Spleen (tissue), 11 donors: ENCODE data around the gene LDB2. TPM values are rescaled to one million over a fixed set of nuclear protein-coding genes. Genes with fewer than 3 reads are reported as not detected.

Experiments
- DNase-seq: peaks from one replicate; pipeline ENCODE4 v3.0.0-alpha.2; 2020
- H3K27ac ChIP-seq, 8 donors: fragments of 200-600 bp; sonication (generic) in 7 of 8; 1 replicate in 4 of 8; 2 replicates in 4 of 8; pipeline versions ENCODE4 v1.5.0 to v1.8.0; 2016 to 2021; ENCODE audit warnings: inconsistent platforms in 4 of 8, mild to moderate bottlenecking in 4 of 8, moderate library complexity in 1 of 8
- H3K27me3 ChIP-seq, 7 donors: fragments of 200-600 bp; sonication (generic) in 6 of 7; replicated peaks in 1 of 7; 1 replicate in 4 of 7; 2 replicates in 3 of 7; pipeline versions ENCODE4 v1.5.0 to v1.8.0; 2016 to 2021; ENCODE audit warnings: inconsistent platforms in 3 of 7, mild to moderate bottlenecking in 1 of 7
- H3K36me3 ChIP-seq, 6 donors: fragments of 200-600 bp; sonication (generic) in 5 of 6; 1 replicate in 4 of 6; 2 replicates in 2 of 6; pipeline versions ENCODE4 v1.5.0 to v1.8.0; 2016 to 2021; ENCODE audit warnings: inconsistent platforms in 2 of 6
- H3K4me1 ChIP-seq, 6 donors: fragments of 200-600 bp; sonication (generic) in 5 of 6; 1 replicate in 3 of 6; 2 replicates in 3 of 6; pipeline versions ENCODE4 v1.5.0 to v1.8.0; 2016 to 2021; ENCODE audit warnings: inconsistent platforms in 3 of 6
- H3K4me3 ChIP-seq, 8 donors: fragments of 200-600 bp; sonication (generic) in 7 of 8; 1 replicate in 4 of 8; 2 replicates in 4 of 8; pipeline versions ENCODE4 v1.5.0 to v1.8.0; 2016 to 2021; ENCODE audit warnings: inconsistent platforms in 4 of 8, mild to moderate bottlenecking in 4 of 8, moderate library complexity in 2 of 8
- H3K9me3 ChIP-seq, 8 donors: fragments of 200-600 bp; sonication (generic) in 7 of 8; 1 replicate in 4 of 8; 2 replicates in 4 of 8; pipeline versions ENCODE4 v1.5.0 to v1.8.0; 2016 to 2021; ENCODE audit warnings: inconsistent platforms in 4 of 8
- CTCF ChIP-seq, 11 experiments: fragments of 200-600 bp in 7 of 11; fragments of 450-650 bp in 4 of 11; sonication (generic) in 4 of 11; IDR thresholded peaks in 8 of 11; conservative IDR thresholded peaks in 3 of 11; 1 replicate in 7 of 11; 2 replicates in 4 of 11; pipeline versions ENCODE4 v1.4.0 to v1.8.0; 2016 to 2021; ENCODE audit warnings: antibody characterized with exemption in 11 of 11, inconsistent platforms in 4 of 11, mild to moderate bottlenecking in 1 of 11
- POLR2A ChIP-seq, 3 donors: fragments of 450-650 bp; IDR thresholded peaks; one replicate each; pipeline ENCODE4 v1.5.1; 2017; ENCODE audit warnings: antibody characterized with exemption in 3 of 3, mild to moderate bottlenecking in 1 of 3
- POLR2AphosphoS5 ChIP-seq, 3 donors: sonication (generic); formaldehyde crosslinking; IDR thresholded peaks; one replicate each; pipeline ENCODE4 v1.5.1; 2017; ENCODE audit warnings: antibody characterized with exemption in 3 of 3
- WGBS, 5 donors: extraction: QIAGEN DNeasy Blood & Tissue Kit in 3 of 5; methylation state at CpG; one replicate each; pipeline versions ENCODE4 v1.1.5 to v1.1.7; 2013 to 2018; 5-methylcytosine and 5-hydroxymethylcytosine counted together
- intact Hi-C: fragments of 100-400 bp; cut with DNase I; formaldehyde crosslinking; loops from one replicate; pipeline ENCODE4 v1.15.0; 2023; ENCODE audit warnings: low total_unique reads
- polyA plus RNA-seq, 3 donors: library from polyadenylated mRNA; stranded (reverse); fragments of 200-250 nt; gene quantifications; one replicate each; pipeline ENCODE4 v1.2.1, GENCODE V29; 2013
- total RNA-seq, 7 donors: library from RNA; depleted of rRNA in 3 of 7; stranded (reverse); fragments of >200 nt in 3 of 7; fragmentation: NEBNext Ultra II Directional in 4 of 7; extraction: Animal tissue kit (Norgen Biotek cat#: 25700) in 4 of 7; gene quantifications; one replicate each; pipeline versions ENCODE4 v1.1.0 to v1.2.1, GENCODE V29; 2016 to 2021
- donor health status: healthy with polysubstance abuse.
- donor health status: DM: no; HTN: no; CAD: no; lungs with moderate emphysema.
- donor health status: DM: no; HTN: no; CAD: no.
- donor health status: Bipolar disorder and iron deficiency.
- donor health status: healthy.
- donor health status: DM: no; HTN: no; CAD: no.
- donor health status: DM: yes; HTN: yes; CAD: no.

LDB2 gene
- total and polyA plus RNA-seq, 10 donors: 24.1 to 257 (median 142) TPM

- intact Hi-C loops: no loop called here
- TF ChIP-seq POLR2AphosphoS5 (IDR thresholded peaks at IDR 0.05) (no peak), POLR2A (IDR thresholded peaks at IDR 0.05) (no peak), CTCF (IDR thresholded peaks at IDR 0.05 in 8 of 11, conservative IDR thresholded peaks at IDR 0.05 in 3 of 11) (no peak)
- H3K4me1 ChIP-seq: peaks cover 0 to 25% (median 5%) of the 10 kb centered on the region in 6 donors
- no peak overlapping the region for H3K27ac ChIP-seq
- H3K36me3 ChIP-seq: no peaks in the 10 kb centered on the region
- no peaks in the 10 kb centered on the region for H3K9me3 ChIP-seq
- WGBS, 5 donors: 79 to 87% (median 82%) methylated on average over 4 of the region's 4 CpGs
- H3K4me3 ChIP-seq: no peak overlapping the region
- DNase-seq: no peak
- H3K27me3 ChIP-seq: no peaks in the 10 kb centered on the region
These were observed 74.1 kb downstream of the LDB2 start for GRCh38 chr4:16824278-16824806.

- Histone ChIP-seq H3K27ac (peak overlapping the region in 6 of 8 donors; percentile 46 to 65 (median 53)), H3K4me3 (no peak overlapping the region), H3K4me1 (peaks cover 0 to 17% (median 2%) of the 10 kb centered on the region in 6 donors), H3K9me3 (no peaks in the 10 kb centered on the region), H3K27me3 (no peaks in the 10 kb centered on the region), H3K36me3 (no peaks in the 10 kb centered on the region)
- no peak for DNase-seq
- WGBS, 5 donors: 31 to 42% (median 39%) methylated on average over 6 of the region's 6 CpGs
- intact Hi-C loops: no loop called here
- TF ChIP-seq POLR2AphosphoS5 (IDR thresholded peaks at IDR 0.05) (peak in 1 of 3 donors; percentile 87), CTCF (IDR thresholded peaks at IDR 0.05 in 8 of 11, conservative IDR thresholded peaks at IDR 0.05 in 3 of 11) (no peak)
These were observed 78.1 kb downstream of the LDB2 start for GRCh38 chr4:16820329-16820728.

- H3K9me3 ChIP-seq: no peaks in the 10 kb centered on the region
- no peaks in the 10 kb centered on the region for H3K36me3 ChIP-seq
- TF ChIP-seq POLR2A (IDR thresholded peaks at IDR 0.05): no peak
- TF ChIP-seq CTCF (IDR thresholded peaks at IDR 0.05 in 8 of 11, conservative IDR thresholded peaks at IDR 0.05 in 3 of 11): no peak
- TF ChIP-seq POLR2AphosphoS5 (IDR thresholded peaks at IDR 0.05): no peak
- peaks cover 0 to 17% (median 2%) of the 10 kb centered on the region in 6 donors for H3K4me1 ChIP-seq
- H3K27ac ChIP-seq: peak overlapping the region in 7 of 8 donors; percentile 9 to 65 (median 51)
- H3K27me3 ChIP-seq: no peaks in the 10 kb centered on the region
- WGBS, 5 donors: 65 to 80% (median 76%) methylated on average over 3 of the region's 3 CpGs
- no peak overlapping the region for H3K4me3 ChIP-seq
- DNase-seq: no peak
- intact Hi-C loops: no loop called here
These were observed 78.8 kb downstream of the LDB2 start for GRCh38 chr4:16819652-16820051.

- Histone ChIP-seq H3K4me3 (no peak overlapping the region), H3K27ac (peak overlapping the region in 1 of 8 donors; percentile 36), H3K36me3 (no peaks in the 10 kb centered on the region), H3K27me3 (no peaks in the 10 kb centered on the region), H3K9me3 (no peaks in the 10 kb centered on the region), H3K4me1 (peaks cover 0 to 17% (median 4%) of the 10 kb centered on the region in 6 donors)
- TF ChIP-seq CTCF (IDR thresholded peaks at IDR 0.05 in 8 of 11, conservative IDR thresholded peaks at IDR 0.05 in 3 of 11) (no peak), POLR2AphosphoS5 (IDR thresholded peaks at IDR 0.05) (no peak), POLR2A (IDR thresholded peaks at IDR 0.05) (no peak)
- WGBS, 5 donors: 74 to 95% (median 86%) methylated on average over 3 of the region's 3 CpGs
- intact Hi-C loops: no loop called here
- DNase-seq: no peak
These were observed 80.4 kb downstream of the LDB2 start for GRCh38 chr4:16818005-16818404.
